ENCODE results near the gene PDLIM1.

Gene PDLIM1

DNA sequence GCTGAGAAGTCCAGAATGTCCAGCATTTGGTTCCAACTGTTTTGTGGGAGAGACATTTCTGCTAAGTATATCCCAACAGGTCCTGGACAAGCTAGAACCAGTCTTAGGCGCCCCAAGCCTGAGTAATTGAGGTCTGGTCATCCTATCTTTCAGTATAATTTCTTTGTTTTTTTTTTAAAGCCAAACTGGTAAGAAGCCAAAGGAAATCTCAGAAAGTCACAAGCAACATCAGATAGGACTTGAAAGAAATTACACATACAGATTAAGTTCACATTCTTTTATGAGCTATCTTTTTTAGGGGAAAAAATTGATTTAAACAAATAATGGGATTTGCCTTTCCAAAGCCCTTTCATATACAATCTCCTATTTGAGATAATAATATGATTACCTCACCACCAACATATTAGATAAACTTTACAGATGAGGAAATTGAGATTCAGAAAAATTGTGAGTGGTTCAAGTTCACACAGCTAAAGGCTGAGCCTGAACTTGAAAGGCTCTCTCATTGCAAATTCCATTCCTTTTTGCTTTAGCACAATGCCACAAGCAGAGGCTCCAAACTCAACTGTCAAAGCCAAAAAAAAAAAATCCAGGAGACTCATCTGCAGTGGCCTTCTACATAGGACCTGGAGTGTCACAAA is 15.0 kb downstream of the PDLIM1 start:
- TF ChIP-seq, protein P1, sequence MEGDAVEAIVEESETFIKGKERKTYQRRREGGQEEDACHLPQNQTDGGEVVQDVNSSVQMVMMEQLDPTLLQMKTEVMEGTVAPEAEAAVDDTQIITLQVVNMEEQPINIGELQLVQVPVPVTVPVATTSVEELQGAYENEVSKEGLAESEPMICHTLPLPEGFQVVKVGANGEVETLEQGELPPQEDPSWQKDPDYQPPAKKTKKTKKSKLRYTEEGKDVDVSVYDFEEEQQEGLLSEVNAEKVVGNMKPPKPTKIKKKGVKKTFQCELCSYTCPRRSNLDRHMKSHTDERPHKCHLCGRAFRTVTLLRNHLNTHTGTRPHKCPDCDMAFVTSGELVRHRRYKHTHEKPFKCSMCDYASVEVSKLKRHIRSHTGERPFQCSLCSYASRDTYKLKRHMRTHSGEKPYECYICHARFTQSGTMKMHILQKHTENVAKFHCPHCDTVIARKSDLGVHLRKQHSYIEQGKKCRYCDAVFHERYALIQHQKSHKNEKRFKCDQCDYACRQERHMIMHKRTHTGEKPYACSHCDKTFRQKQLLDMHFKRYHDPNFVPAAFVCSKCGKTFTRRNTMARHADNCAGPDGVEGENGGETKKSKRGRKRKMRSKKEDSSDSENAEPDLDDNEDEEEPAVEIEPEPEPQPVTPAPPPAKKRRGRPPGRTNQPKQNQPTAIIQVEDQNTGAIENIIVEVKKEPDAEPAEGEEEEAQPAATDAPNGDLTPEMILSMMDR (IDR thresholded peaks at IDR 0.05; ENCODE audit: low read depth, low read length): no peak

DNA sequence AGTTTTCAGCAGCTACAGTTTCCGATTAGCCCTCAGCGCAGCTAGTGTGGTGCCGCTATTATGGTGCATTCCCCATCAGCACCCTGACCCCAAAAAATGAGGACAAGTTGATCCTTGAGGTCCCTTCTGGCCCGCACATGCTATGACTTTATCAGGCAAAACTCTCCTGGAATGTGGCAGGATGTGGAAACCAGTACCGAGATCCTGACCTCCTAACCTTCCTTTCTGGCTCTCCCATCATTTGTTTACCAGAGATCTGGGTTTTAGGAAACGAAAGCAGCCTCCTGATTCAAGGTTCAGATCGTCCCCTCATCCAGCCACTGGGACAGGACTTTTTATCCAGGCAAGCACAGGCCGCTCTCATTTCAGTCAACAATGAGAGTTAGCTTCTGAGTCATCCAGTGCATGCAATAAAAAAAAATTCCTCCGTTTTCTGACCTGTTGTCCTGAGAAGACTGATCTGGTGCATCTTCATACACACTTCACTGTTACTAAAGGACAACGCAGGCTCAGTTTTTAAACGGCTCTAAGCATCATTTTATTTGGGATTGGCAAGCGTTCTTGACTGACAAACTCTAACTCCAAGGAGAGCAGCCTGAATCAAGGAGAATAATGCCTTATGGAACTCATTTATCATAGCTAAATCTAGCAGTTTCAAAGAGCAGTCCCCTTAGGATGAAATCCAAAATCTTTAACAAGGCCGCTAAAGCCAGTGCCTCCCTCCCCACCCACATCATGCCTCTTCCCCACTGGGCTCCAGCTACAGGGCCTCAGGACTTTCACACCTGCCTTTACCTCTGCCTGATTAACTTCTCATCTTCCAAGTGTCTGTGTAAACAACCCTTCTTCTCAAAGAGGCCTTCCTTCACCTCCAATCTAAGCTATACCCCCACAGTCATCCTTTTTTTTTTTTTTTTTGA is 17.1 kb downstream of the PDLIM1 start:
- TF ChIP-seq, protein P1 (IDR thresholded peaks at IDR 0.05; ENCODE audit: low read depth, low read length): no peak
- H3K4me3 ChIP-seq (ENCODE audit: low read depth, low read length): peak overlapping the region; percentile 20

More for the DNA sequence above, 15.0 kb downstream of the PDLIM1 start:
- no peak overlapping the region for H3K4me3 ChIP-seq (ENCODE audit: low read depth, low read length)

DNA sequence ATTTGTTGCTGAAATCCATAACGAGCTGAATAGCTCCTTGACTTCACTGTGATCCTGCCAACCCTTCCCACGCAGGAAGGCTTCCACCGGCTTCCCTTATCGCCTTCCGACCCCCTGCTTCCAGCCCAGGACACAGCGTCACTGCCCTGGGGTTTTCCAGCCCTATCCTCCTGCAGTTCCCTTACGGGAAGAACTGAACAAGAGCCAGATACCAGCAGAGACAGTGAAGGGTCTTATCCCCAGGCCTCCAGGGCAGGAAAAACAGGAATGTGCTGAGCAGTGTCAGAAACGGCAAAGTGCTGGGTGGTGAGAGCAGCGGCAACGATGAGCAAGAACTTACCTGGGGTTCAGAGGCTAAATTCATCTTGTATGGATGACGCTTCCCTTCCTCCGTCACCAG is 22.4 kb downstream of the PDLIM1 start:
- TF ChIP-seq, protein P1 (IDR thresholded peaks at IDR 0.05; ENCODE audit: low read depth, low read length): no peak
- H3K4me3 ChIP-seq (ENCODE audit: low read depth, low read length): no peak overlapping the region

DNA sequence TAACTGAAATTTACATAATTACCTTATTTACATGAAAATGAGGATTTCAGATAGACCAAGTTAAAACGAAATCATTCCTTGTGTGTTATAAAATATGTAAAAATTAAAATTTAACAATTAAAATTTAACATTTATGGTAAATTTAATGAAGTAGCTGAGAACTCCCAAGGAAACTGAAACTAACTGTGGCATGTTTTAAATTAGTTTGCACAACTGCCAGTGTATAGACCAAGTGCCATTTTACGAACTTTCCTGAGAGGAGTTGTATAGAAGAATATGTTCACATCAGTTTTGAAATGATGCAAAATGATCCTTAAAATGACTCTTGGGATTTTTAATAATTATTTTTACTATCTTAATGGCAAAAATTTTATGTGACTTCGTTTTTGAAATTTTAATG is 23.6 kb downstream of the PDLIM1 start:
- TF ChIP-seq, protein P1 (IDR thresholded peaks at IDR 0.05; ENCODE audit: low read depth, low read length): no peak
- H3K4me3 ChIP-seq (ENCODE audit: low read depth, low read length): no peak overlapping the region

DNA sequence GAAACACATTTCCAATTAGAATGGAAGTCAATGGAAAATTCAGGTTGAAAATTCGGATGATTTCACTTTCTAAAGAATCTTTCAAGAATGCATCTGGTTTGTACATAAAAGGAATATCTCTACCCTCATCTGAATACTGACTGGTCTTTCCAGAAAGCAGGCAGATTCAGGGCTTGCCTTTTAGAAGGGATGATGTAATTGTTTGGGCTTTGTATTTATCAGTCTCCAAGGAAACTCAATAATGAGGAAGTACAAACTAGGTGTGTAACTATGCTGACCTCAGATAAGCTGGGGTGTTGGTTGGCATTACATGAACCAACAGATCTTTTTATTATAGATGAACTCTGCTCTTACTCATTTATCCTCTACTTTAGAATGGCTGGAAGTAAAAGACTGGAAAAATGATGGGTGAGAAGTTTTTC is 24.1 kb downstream of the PDLIM1 start:
- no peak overlapping the region for H3K4me3 ChIP-seq (ENCODE audit: low read depth, low read length)
- TF ChIP-seq, protein P1 (IDR thresholded peaks at IDR 0.05; ENCODE audit: low read depth, low read length): no peak

DNA sequence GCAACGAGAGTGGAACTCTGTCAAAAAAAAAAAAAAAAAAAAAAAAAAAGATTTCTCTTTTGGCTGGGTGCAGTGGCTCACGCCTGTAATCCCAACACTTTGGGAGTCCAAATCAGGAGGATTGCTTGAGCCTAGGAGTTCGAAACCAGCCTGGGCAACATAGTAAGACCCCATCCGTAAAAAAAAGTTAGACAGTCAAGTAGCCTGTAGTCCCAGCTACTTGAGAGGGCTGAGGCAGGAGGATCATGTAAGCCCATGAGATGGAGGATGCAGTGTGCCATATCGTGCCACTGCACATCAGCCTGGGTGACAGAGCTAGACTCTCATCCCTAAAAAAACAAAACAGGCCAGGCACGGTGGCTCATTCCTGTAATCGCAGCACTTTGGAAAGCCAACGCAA is 25.2 kb downstream of the PDLIM1 start:
- no peak overlapping the region for H3K4me3 ChIP-seq (ENCODE audit: low read depth, low read length)
- TF ChIP-seq, protein P1 (IDR thresholded peaks at IDR 0.05; ENCODE audit: low read depth, low read length): no peak

Measured in WI38 (cell line).